Colonic mucosa (tissue), 4 donors: ENCODE measurements around the gene RAPGEF6. TPM values are rescaled to one million over a fixed set of nuclear protein-coding genes. Genes with fewer than 3 reads are reported as not detected.
"Not testable (repeated sequence)": the region's sequence is repeated elsewhere in the genome, so short reads cannot be mapped to it uniquely, and the experiment has no call there.

Experiments
- DNase-seq: peaks from one replicate; pipeline ENCODE4 v3.0.0-alpha.2; 2020
- H3K27ac ChIP-seq: fragments of 200-600 bp; one replicate; pipeline ENCODE4 v1.8.0; 2021
- H3K27me3 ChIP-seq: fragments of 200-600 bp; one replicate; pipeline ENCODE4 v1.8.0; 2021
- H3K36me3 ChIP-seq: fragments of 200-600 bp; one replicate; pipeline ENCODE4 v1.8.0; 2021
- H3K4me1 ChIP-seq: fragments of 200-600 bp; one replicate; pipeline ENCODE4 v1.8.0; 2021; ENCODE audit warnings: mild to moderate bottlenecking
- H3K4me3 ChIP-seq: fragments of 200-600 bp; one replicate; pipeline ENCODE4 v1.8.0; 2021
- H3K9ac ChIP-seq, 2 donors: one replicate each; pipeline ENCODE4 v1.7.0; 2013; ENCODE audit warnings: control low read depth in 2 of 2, low read depth in 2 of 2, low read length in 2 of 2
- H3K9me3 ChIP-seq: fragments of 200-600 bp; one replicate; pipeline ENCODE4 v1.8.0; 2021
- intact Hi-C: fragments of 100-400 bp; cut with DNase I; formaldehyde crosslinking; loops from one replicate; pipeline ENCODE4 v1.14.1; 2022
- total RNA-seq, 2 donors: library from RNA; stranded (reverse); fragmentation: NEBNext Ultra II Directional in 1 of 2; extraction: Animal tissue kit (Norgen Biotek cat#: 25700) in 1 of 2; gene quantifications; one replicate each; pipeline ENCODE4 v1.2.1, GENCODE V29; 2021
- TF ChIP-seq, protein P1 (sequence below): fragments of 200-600 bp; IDR thresholded peaks from one replicate; pipeline ENCODE4 v1.8.0; 2022; ENCODE audit warnings: antibody characterized with exemption, mild to moderate bottlenecking
- donor health status: healthy.
- donor health status: DM: no; HTN: no; CAD: no.
- donor health status: DM: no; HTN: no; CAD: no.

RAPGEF6 gene
- total RNA-seq, 2 donors from 2014 or later = 14.9 to 16.2 TPM

DNA sequence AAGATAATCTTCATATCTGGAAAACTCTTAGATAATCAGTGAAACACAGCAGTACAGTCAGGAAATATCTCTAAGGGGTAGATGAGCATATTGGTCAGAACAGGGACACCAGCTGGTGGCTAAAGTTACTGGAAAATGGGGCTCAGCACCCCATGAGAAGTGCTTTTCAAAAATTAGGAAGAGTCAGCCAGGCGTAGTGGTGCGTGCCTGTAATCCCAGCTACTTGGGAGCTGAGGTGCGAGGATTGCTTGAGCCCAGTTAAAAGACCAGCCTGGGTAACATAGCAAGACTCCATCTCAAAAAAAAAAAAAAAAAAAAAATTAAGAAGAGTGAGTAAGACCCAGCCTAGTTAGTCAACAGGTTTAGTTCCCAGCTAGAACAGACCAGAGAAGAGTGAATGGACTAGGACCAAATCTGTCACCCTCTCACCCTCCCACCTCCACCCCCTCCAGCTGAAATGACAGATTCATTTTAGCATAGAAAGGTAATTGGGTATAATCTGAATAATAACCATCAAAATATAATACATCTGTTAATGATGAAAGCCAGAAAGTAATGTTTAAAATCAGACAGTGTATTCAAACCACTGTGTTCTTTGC is 250.3 kb downstream of the RAPGEF6 start:
- Histone ChIP-seq H3K9ac (no peak overlapping the region), H3K27ac (no peak overlapping the region), H3K4me1 (peaks cover 3% of the 10 kb centered on the region), H3K4me3 (no peak overlapping the region), H3K27me3 (no peaks in the 10 kb centered on the region), H3K9me3 (no peaks in the 10 kb centered on the region), H3K36me3 (no peaks in the 10 kb centered on the region)
- TF ChIP-seq, protein P1, sequence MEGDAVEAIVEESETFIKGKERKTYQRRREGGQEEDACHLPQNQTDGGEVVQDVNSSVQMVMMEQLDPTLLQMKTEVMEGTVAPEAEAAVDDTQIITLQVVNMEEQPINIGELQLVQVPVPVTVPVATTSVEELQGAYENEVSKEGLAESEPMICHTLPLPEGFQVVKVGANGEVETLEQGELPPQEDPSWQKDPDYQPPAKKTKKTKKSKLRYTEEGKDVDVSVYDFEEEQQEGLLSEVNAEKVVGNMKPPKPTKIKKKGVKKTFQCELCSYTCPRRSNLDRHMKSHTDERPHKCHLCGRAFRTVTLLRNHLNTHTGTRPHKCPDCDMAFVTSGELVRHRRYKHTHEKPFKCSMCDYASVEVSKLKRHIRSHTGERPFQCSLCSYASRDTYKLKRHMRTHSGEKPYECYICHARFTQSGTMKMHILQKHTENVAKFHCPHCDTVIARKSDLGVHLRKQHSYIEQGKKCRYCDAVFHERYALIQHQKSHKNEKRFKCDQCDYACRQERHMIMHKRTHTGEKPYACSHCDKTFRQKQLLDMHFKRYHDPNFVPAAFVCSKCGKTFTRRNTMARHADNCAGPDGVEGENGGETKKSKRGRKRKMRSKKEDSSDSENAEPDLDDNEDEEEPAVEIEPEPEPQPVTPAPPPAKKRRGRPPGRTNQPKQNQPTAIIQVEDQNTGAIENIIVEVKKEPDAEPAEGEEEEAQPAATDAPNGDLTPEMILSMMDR = no peak
- intact Hi-C loops = loop anchor here (10.0 kb wide), 2 partner anchors 120 to 220 kb away; partner anchors contain the start of genes CDC42SE2 and HINT1
- DNase-seq = no peak

DNA sequence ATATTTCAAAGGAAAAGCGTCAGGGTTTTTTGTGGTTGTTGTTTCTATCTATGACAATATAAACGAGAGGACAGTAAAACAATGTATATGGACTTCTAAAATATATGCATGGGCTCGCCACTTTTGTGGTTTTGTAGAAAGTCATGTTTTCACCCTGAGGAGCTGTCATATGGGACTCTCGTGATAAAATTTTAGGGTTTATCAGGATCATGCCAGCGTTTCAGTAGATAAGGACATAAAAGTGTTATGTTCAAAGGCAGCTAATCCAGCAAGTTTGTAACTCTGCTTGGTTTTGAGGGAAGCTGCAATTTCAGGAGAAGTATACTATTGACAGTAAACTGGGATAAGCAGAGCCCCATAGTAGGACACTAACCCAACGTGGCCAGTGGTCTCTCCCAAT is 250.9 kb downstream of the RAPGEF6 start:
- Histone ChIP-seq H3K9me3 (no peaks in the 10 kb centered on the region), H3K27me3 (no peaks in the 10 kb centered on the region), H3K4me3 (no peak overlapping the region), H3K36me3 (no peaks in the 10 kb centered on the region), H3K27ac (no peak overlapping the region), H3K9ac (no peak overlapping the region), H3K4me1 (peaks cover 6% of the 10 kb centered on the region)
- TF ChIP-seq, protein P1 = no peak
- no peak for DNase-seq
- intact Hi-C loops = loop anchor here (10.0 kb wide), 2 partner anchors 119 to 219 kb away; partner anchors contain the start of genes CDC42SE2 and HINT1

DNA sequence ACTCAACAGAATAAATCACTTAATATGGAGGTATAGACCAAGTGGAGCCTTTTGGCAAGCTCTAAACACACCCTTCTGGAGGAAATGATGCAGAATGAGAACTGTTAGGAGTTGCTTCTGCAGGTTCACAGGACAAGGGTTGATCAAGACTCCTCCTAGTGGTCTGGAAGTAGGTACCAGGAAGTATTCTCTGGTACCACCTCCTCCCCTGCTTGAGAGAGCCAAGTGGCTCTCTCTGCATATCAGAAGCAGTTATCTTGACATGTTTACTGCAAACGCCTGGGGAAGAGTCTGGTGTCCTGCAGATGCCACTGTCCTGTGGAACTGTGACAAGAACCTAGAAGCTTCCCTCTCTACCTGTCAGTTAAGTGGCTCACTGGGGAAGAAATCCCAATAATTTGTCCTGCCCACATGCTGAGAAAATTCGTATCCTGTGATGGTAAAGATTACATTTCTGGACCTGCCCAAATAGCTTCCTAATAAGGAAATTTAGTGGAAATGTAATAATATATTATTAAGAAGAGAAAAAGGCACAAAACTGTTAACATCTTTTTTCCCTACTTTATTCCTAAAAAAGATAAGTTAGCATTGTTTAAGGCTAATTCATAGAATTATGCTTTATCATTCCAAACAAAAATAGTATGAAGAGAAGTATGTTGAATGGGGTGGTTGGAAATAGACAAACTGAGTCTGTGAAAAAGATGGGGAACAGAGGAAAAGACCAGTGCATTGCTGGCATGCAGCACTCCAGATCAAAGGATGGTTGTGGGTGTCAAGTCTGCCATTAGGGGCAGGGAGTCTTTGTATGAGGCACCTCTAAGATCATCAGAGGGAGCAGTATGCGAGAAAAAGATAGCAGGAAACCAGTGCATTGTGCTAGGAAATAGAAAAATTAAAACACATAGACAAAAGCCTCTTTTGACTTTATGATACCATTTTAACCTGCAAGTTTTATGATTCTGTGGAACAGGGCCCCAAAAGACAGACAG is 252.3 kb downstream of the RAPGEF6 start:
- H3K4me3 ChIP-seq = no peak overlapping the region
- TF ChIP-seq, protein P1 = peak; percentile 42
- peak overlapping the region; percentile 63 for H3K27ac ChIP-seq
- no peaks in the 10 kb centered on the region for H3K27me3 ChIP-seq
- H3K36me3 ChIP-seq = no peaks in the 10 kb centered on the region
- no peaks in the 10 kb centered on the region for H3K9me3 ChIP-seq
- H3K4me1 ChIP-seq = peaks cover 11% of the 10 kb centered on the region
- H3K9ac ChIP-seq = no peak overlapping the region
- peak; percentile 40 for DNase-seq
- intact Hi-C loops = loop anchor here (10.0 kb wide), 2 partner anchors 118 to 218 kb away; partner anchors contain the start of genes CDC42SE2 and HINT1

DNA sequence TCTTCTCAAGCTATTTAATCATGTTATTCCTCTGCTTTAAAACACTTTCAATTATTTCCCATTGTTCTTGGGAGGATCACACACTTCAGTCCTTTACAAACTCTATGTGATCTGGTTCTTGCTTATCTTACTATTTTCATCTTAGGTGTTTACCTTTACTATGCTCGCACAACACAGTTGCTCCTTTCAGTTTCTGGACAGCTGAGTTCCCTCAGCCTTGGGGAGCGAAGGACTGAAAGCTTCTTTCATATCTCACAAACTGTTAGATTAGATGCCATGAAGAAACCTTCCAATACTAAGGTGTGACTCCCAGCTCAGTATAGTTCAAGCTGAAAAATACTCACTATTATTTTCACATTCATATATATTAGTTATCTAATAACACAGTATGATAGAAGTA is 253.3 kb downstream of the RAPGEF6 start:
- Histone ChIP-seq H3K36me3 (no peaks in the 10 kb centered on the region), H3K4me3 (no peak overlapping the region), H3K4me1 (peaks cover 16% of the 10 kb centered on the region), H3K27ac (peak overlapping the region; percentile 63), H3K27me3 (no peaks in the 10 kb centered on the region), H3K9ac (no peak overlapping the region), H3K9me3 (no peaks in the 10 kb centered on the region)
- TF ChIP-seq, protein P1 = no peak
- intact Hi-C loops = loop anchor here (10.0 kb wide), 2 partner anchors 117 to 217 kb away; partner anchors contain the start of genes CDC42SE2 and HINT1
- DNase-seq = no peak

DNA sequence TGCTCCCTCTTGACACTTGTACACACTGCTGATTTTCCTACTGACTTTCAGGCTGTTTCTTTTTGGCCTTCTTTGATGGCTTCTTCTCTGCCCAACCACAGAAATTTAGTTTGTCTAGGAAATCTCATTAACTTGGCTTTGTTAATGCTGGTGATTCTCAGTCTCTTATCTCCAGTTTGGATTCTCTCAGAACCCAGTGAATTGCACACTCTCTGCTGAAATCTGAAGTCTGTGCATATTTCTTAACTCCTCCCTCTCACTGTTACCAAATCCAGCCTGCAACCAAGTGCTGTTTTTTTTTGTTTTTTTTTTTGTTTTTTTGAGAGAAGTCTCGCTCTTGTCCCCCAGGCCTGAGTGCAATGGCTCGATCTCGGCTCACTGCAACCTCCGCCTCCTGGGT is 254.0 kb downstream of the RAPGEF6 start:
- no peaks in the 10 kb centered on the region for H3K27me3 ChIP-seq
- H3K4me3 ChIP-seq = no peak overlapping the region
- intact Hi-C loops = loop anchor here (10.0 kb wide), 2 partner anchors 116 to 216 kb away; partner anchors contain the start of genes CDC42SE2 and HINT1
- H3K9me3 ChIP-seq = no peaks in the 10 kb centered on the region
- TF ChIP-seq, protein P1 = no peak
- H3K36me3 ChIP-seq = no peaks in the 10 kb centered on the region
- H3K27ac ChIP-seq = peak overlapping the region; percentile 63
- H3K4me1 ChIP-seq = peaks cover 16% of the 10 kb centered on the region
- no peak for DNase-seq
- peak overlapping the region in 1 of 2 donors; percentile 28 for H3K9ac ChIP-seq

DNA sequence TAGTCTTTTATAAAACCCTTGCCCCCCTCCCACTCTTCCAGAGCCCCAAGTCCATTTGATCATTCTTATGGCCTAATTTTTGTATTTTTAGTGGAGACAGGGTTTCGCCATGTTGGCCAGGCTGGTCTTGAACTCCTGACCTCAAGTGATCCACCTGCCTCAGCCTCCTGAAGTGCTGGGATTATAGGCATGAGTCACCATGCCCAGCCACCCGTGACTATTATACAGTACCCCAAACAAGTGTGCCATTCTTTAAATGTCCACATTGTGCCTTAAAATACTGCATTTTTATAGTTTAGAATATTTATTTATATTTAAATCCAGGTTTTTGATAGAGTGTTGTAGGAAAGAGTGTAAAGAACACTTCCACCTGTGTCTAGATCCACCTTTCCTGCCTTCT is 254.8 kb downstream of the RAPGEF6 start:
- not testable (repeated sequence) for DNase-seq, H3K4me3 ChIP-seq, H3K27me3 ChIP-seq, H3K9ac ChIP-seq, H3K9me3 ChIP-seq, H3K36me3 ChIP-seq
- intact Hi-C loops = loop anchor here (10.0 kb wide), 2 partner anchors 115 to 215 kb away; partner anchors contain the start of genes CDC42SE2 and HINT1
- H3K27ac ChIP-seq = peak overlapping the region; percentile 63
- H3K4me1 ChIP-seq = peaks cover 16% of the 10 kb centered on the region
